GM18867 (cell line): ENCODE data around the gene PDE7B.
"Not testable (repeated sequence)": the region's sequence is repeated elsewhere in the genome, so short reads cannot be mapped to it uniquely, and the experiment has no call there.

Experiments used
- ATAC-seq: cut with Tn5 transposase; IDR thresholded peaks from one replicate; pipeline ENCODE4 v1.9.1; 2021; ENCODE audit warnings: mild to moderate bottlenecking, moderate library complexity; ENCODE audit not compliant: unreplicated experiment

PDE7B gene

GRCh38 chr6:136136274-136136673 is 284.8 kb downstream of the PDE7B start:
- no peak for ATAC-seq

- ATAC-seq: no peak
Measured at GRCh38 chr6:136137008-136137692, 285.6 kb downstream of the PDE7B start.

GRCh38 chr6:136137739-136138402 is 286.4 kb downstream of the PDE7B start:
- no peak for ATAC-seq

GRCh38 chr6:136139111-136139510 is 287.6 kb downstream of the PDE7B start:
- not testable (repeated sequence) for ATAC-seq

- no peak for ATAC-seq
Measured at GRCh38 chr6:136144251-136145023, 292.9 kb downstream of the PDE7B start.

GRCh38 chr6:136146130-136146529 is 294.6 kb downstream of the PDE7B start:
- no peak for ATAC-seq

GRCh38 chr6:136147342-136147741 is 295.8 kb downstream of the PDE7B start:
- no peak for ATAC-seq

GRCh38 chr6:136148051-136148450 is 296.6 kb downstream of the PDE7B start:
- no peak for ATAC-seq

GRCh38 chr6:136148523-136148922 is 297.0 kb downstream of the PDE7B start:
- ATAC-seq: no peak

GRCh38 chr6:136149311-136149710 is 297.8 kb downstream of the PDE7B start:
- no peak for ATAC-seq

GRCh38 chr6:136150961-136151360 is 299.5 kb downstream of the PDE7B start:
- no peak for ATAC-seq

GRCh38 chr6:136153707-136154375 is 302.3 kb downstream of the PDE7B start:
- ATAC-seq: no peak

GRCh38 chr6:136155191-136155590 is 303.7 kb downstream of the PDE7B start:
- no peak for ATAC-seq

GRCh38 chr6:136157743-136158142 is 306.2 kb downstream of the PDE7B start:
- ATAC-seq: no peak

GRCh38 chr6:136158387-136158821 is 306.9 kb downstream of the PDE7B start:
- no peak for ATAC-seq

GRCh38 chr6:136158971-136159370 is 307.5 kb downstream of the PDE7B start:
- no peak for ATAC-seq

- no peak for ATAC-seq
Measured at GRCh38 chr6:136160250-136160649, 308.7 kb downstream of the PDE7B start.

- ATAC-seq: no peak
Measured at GRCh38 chr6:136161950-136162349, 310.4 kb downstream of the PDE7B start.

- no peak for ATAC-seq
Measured at GRCh38 chr6:136163260-136163659, 311.8 kb downstream of the PDE7B start.

- ATAC-seq: no peak
Measured at GRCh38 chr6:136166815-136167214, 315.3 kb downstream of the PDE7B start.
